ENCODE measurements around the gene TRIM38. TPM values are rescaled to one million over a fixed set of nuclear protein-coding genes. Genes with fewer than 3 reads are reported as not detected.

TRIM38 gene
- total and polyA plus RNA-seq, 2 of the 13 experiments (the other 11 are each of a cell fraction or from before 2014, with no cell fraction given): 2.5 to 3.1 TPM

GRCh38 chr6:25992413-25993340 is 30.1 kb downstream of the TRIM38 start (continued):
- TF ChIP-seq SRSF9 (IDR thresholded peaks at IDR 0.05; ENCODE audit: borderline replicate concordance, insufficient read depth, low read depth, low read length, poor library complexity, severe bottlenecking) (no peak), ARNT2 (CRISPR knock-in tag; IDR thresholded peaks at IDR 0.05; ENCODE audit: low read depth) (peak; percentile 94), TARDBP (CRISPR knock-in tag; IDR thresholded peaks at IDR 0.05) (peak; percentile 96), BCL3 (CRISPR knock-in tag; IDR thresholded peaks at IDR 0.05) (peak; percentile 93; the same call in 1 of the 2 replicates), IRF9 (CRISPR knock-in tag; IDR thresholded peaks at IDR 0.05; ENCODE audit: borderline replicate concordance) (peak; percentile 84; the same call in 1 of the 2 replicates), IRF2 (CRISPR knock-in tag; IDR thresholded peaks at IDR 0.05) (peak; percentile 74), ZNF224 (CRISPR knock-in tag; IDR thresholded peaks at IDR 0.05) (0 out of 2 replicates have a peak, but pooled peaks have one; percentile 41), ZZZ3 (CRISPR knock-in tag; IDR thresholded peaks at IDR 0.05; ENCODE audit: borderline replicate concordance) (peak; percentile 54; the same call in 1 of the 2 replicates), REXO4 (CRISPR knock-in tag; IDR thresholded peaks at IDR 0.05; ENCODE audit: borderline replicate concordance) (no peak)
- TF ChIP-seq, protein P1, sequence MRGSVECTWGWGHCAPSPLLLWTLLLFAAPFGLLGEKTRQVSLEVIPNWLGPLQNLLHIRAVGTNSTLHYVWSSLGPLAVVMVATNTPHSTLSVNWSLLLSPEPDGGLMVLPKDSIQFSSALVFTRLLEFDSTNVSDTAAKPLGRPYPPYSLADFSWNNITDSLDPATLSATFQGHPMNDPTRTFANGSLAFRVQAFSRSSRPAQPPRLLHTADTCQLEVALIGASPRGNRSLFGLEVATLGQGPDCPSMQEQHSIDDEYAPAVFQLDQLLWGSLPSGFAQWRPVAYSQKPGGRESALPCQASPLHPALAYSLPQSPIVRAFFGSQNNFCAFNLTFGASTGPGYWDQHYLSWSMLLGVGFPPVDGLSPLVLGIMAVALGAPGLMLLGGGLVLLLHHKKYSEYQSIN (CRISPR knock-in tag; IDR thresholded peaks at IDR 0.05; ENCODE audit: borderline replicate concordance): no peak
- TF ChIP-seq, protein P2, sequence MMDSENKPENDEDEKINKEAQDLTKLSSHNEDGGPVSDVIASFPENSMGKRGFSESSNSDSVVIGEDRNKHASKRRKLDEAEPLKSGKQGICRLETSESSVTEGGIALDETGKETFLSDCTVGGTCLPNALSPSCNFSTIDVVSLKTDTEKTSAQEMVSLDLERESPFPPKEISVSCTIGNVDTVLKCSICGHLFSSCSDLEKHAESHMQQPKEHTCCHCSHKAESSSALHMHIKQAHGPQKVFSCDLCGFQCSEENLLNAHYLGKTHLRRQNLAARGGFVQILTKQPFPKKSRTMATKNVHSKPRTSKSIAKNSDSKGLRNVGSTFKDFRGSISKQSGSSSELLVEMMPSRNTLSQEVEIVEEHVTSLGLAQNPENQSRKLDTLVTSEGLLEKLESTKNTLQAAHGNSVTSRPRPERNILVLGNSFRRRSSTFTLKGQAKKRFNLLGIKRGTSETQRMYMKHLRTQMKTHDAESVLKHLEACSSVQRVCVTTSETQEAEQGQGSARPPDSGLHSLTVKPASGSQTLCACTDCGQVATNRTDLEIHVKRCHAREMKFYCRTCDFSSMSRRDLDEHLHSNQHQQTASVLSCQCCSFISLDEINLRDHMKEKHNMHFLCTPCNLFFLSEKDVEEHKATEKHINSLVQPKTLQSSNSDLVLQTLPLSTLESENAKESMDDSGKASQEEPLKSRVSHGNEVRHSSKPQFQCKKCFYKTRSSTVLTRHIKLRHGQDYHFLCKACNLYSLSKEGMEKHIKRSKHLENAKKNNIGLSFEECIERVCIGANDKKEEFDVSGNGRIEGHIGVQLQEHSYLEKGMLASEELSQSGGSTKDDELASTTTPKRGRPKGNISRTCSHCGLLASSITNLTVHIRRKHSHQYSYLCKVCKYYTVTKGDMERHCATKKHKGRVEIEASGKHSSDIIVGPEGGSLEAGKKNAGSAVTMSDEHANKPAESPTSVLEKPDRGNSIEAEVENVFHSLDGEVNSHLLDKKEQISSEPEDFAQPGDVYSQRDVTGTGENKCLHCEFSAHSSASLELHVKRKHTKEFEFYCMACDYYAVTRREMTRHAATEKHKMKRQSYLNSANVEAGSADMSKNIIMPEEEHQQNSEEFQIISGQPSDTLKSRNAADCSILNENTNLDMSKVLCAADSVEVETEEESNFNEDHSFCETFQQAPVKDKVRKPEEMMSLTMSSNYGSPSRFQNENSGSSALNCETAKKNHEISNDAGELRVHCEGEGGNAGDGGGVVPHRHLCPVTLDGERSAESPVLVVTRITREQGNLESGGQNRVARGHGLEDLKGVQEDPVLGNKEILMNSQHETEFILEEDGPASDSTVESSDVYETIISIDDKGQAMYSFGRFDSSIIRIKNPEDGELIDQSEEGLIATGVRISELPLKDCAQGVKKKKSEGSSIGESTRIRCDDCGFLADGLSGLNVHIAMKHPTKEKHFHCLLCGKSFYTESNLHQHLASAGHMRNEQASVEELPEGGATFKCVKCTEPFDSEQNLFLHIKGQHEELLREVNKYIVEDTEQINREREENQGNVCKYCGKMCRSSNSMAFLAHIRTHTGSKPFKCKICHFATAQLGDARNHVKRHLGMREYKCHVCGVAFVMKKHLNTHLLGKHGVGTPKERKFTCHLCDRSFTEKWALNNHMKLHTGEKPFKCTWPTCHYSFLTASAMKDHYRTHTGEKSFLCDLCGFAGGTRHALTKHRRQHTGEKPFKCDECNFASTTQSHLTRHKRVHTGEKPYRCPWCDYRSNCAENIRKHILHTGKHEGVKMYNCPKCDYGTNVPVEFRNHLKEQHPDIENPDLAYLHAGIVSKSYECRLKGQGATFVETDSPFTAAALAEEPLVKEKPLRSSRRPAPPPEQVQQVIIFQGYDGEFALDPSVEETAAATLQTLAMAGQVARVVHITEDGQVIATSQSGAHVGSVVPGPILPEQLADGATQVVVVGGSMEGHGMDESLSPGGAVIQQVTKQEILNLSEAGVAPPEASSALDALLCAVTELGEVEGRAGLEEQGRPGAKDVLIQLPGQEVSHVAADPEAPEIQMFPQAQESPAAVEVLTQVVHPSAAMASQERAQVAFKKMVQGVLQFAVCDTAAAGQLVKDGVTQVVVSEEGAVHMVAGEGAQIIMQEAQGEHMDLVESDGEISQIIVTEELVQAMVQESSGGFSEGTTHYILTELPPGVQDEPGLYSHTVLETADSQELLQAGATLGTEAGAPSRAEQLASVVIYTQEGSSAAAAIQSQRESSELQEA (CRISPR knock-in tag; IDR thresholded peaks at IDR 0.05; ENCODE audit: not compliant biosample characterization): peak; percentile 80
- TF ChIP-seq, protein P3, sequence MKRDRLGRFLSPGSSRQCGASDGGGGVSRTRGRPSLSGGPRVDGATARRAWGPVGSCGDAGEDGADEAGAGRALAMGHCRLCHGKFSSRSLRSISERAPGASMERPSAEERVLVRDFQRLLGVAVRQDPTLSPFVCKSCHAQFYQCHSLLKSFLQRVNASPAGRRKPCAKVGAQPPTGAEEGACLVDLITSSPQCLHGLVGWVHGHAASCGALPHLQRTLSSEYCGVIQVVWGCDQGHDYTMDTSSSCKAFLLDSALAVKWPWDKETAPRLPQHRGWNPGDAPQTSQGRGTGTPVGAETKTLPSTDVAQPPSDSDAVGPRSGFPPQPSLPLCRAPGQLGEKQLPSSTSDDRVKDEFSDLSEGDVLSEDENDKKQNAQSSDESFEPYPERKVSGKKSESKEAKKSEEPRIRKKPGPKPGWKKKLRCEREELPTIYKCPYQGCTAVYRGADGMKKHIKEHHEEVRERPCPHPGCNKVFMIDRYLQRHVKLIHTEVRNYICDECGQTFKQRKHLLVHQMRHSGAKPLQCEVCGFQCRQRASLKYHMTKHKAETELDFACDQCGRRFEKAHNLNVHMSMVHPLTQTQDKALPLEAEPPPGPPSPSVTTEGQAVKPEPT (CRISPR knock-in tag; IDR thresholded peaks at IDR 0.05; ENCODE audit: low read depth): peak; percentile 90; the same call in 1 of the 2 replicates
